HFF-Myc (cell line): ENCODE measurements around the gene HNRNPA2B1.
A peak's percentile ranks its signal among the peaks of the same experiment; 100 is the strongest.

Source experiments
- DNase-seq: peaks from one replicate; pipeline ENCODE4 v3.0.0-alpha.2; 2011; ENCODE audit warnings: low read depth; ENCODE audit errors: extremely low read depth
- H3K4me3 ChIP-seq: replicated peaks from 2 replicates; pipeline ENCODE4 v1.5.1; 2011; ENCODE audit warnings: low read depth, mild to moderate bottlenecking, control low read depth, low read length
- TF ChIP-seq, protein P1 (sequence below): IDR thresholded peaks from 2 replicates; pipeline ENCODE4 v1.5.1; 2012; ENCODE audit warnings: mild to moderate bottlenecking, low read depth, low read length, control low read depth; ENCODE audit errors: missing control alignments

Gene HNRNPA2B1

DNA sequence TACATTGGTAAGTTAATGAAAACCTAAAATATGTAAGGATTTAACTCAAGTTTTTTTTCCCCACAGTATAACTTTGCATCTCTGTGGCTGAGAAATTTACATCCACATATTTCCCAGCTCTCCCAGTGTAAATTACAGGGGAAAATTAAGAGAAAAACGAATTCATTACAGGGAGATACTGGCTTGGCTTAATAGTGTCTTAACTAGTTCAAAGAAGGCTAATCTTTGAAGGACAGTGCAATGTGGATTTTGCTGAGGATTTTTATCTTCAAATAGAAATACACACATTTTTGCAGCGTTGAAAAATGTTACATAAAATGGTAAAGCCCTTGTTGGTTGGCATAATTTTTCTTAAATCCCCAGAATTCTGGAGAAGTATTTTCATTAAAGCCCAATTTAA, 2.5 kb upstream of the HNRNPA2B1 start:
- H3K4me3 ChIP-seq, result peak overlapping the region; percentile 87
- no peak for DNase-seq
- TF ChIP-seq, protein P1, sequence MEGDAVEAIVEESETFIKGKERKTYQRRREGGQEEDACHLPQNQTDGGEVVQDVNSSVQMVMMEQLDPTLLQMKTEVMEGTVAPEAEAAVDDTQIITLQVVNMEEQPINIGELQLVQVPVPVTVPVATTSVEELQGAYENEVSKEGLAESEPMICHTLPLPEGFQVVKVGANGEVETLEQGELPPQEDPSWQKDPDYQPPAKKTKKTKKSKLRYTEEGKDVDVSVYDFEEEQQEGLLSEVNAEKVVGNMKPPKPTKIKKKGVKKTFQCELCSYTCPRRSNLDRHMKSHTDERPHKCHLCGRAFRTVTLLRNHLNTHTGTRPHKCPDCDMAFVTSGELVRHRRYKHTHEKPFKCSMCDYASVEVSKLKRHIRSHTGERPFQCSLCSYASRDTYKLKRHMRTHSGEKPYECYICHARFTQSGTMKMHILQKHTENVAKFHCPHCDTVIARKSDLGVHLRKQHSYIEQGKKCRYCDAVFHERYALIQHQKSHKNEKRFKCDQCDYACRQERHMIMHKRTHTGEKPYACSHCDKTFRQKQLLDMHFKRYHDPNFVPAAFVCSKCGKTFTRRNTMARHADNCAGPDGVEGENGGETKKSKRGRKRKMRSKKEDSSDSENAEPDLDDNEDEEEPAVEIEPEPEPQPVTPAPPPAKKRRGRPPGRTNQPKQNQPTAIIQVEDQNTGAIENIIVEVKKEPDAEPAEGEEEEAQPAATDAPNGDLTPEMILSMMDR, result no peak

DNA sequence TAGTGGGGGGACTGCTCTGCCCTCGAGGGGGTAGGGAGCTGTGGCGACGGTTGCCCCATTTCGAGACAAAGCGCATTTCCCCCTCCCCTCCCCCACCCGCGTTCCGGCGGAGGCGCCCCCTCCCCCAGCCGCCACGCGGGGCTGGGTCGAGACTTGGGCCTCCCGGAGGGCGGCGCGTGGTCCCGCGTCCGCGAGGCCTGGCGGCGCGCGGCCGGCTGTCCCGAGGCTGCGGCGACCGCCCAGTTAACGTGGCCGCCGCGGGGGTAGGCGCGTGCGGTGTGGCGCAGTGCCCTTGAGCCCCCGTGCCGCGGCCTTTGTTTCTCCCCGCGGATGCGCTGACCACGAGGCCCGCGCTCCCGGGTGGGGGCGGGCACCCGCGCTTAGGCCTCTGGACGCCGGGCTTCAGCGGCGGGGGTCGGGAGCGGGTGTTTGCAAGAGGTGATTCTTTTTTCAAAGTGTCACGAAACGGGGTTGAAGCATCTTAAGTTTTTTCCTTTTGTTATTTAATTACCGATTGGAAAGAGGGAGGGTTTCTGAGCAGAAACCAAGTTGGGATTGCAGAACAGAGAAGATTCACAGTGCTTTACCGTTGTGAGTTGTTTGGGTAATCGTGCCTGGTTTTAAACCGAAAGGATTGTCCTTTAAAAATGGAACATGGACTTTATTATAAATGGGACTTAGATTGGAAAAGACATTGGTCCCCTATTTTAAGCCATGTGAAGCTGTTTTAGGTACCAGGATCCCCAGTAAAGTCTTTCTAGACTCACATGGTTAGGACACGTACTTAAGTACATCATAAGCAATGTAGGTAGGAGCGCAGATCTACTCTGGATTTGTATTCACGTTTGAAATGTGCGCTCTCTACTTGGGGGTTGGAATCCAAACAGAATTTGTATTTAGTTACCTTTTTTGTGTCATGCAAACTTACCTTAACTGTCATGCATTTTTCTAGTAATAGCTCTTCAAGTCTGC, 1.8 kb upstream of the HNRNPA2B1 start:
- no peak for DNase-seq
- TF ChIP-seq, protein P1, result no peak
- H3K4me3 ChIP-seq, result peak overlapping the region; percentile 87

DNA sequence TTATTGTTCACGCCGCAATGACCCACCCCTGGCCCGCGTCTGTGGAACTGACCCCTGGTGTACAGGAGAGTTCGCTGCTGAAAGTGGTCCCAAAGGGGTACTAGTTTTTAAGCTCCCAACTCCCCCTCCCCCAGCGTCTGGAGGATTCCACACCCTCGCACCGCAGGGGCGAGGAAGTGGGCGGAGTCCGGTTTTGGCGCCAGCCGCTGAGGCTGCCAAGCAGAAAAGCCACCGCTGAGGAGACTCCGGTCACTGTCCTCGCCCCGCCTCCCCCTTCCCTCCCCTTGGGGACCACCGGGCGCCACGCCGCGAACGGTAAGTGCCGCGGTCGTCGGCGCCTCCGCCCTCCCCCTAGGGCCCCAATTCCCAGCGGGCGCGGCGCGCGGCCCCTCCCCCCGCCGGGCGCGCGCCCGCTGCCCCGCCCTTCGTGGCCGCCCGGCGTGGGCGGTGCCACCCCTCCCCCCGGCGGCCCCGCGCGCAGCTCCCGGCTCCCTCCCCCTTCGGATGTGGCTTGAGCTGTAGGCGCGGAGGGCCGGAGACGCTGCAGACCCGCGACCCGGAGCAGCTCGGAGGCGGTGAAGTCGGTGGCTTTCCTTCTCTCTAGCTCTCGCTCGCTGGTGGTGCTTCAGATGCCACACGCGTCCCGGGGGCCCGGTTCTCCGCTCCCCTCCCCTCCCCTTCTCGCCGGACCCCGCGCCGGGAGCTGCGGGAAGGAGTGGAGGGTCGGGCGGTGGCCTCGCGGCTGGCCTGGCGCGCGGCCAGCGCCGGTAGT, 887 bp upstream of the HNRNPA2B1 start, which contains the start of gene CBX3:
Gene CBX3, plus strand, starts transcription at position 499 of the 772 bp plus-strand sequence. CDS start 1,254 bp downstream, outside the sequence.
- TF ChIP-seq, protein P1, result no peak
- DNase-seq, result no peak
- peak within 1 kb of the TSS; percentile 87 for H3K4me3 ChIP-seq

DNA sequence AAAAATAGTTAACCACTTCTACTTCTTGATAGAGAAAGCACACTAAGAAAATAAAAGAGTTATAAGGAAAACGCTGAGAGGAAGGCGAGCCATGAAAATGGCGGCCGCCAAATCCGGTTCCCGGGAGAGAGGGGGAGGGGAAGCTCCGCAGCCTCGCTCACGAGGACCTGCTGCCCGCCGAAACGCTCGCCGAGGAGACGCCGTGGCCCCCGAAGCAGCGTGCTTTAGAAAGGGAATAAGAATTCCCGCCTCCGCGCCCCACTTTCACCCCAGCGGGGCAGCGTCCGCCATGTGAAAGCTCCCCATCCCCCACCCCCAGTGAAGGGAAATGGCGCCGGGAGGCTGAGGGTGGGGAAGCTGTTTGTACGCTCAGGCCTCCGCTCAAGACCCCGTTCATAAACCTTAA, 505 bp downstream of the HNRNPA2B1 start:
- no peak for DNase-seq
- peak overlapping the region; percentile 87 for H3K4me3 ChIP-seq
- TF ChIP-seq, protein P1, result no peak

DNA sequence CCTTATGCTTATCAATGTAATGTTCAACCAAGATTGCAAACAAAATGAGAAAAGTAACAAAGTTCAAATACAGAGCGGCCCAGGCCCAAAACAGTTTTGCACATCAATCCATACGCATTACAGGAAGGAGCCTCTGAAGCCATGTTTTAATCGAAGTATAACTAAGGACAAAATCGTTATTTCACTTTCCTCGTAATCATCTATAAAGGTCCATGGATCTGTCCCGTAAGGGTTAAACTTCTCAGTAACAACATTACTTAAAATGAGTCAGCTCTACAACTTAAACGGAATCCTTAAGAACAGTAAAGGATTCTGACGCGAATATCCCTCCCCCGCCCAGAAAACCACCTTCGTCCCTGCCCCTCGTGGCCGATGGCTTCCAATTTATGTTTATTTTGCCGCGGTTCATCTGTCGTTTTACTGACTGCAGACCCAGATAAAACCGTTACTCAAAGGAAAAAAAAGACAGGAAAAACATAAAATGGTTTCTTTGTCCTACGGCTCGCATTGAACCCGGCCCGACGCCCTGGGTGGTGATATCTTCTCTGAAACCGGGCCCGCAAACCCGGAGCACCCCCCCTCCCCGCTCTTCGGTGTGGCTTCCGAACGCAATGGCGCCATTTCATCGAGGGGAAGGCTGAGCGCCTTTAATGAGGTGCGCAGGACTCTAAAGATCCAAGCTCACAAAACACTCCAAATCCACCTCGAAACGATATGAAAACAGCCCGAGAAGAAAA, 1.1 kb downstream of the HNRNPA2B1 start:
- no peak for DNase-seq
- peak overlapping the region; percentile 87 for H3K4me3 ChIP-seq
- TF ChIP-seq, protein P1, result no peak

DNA sequence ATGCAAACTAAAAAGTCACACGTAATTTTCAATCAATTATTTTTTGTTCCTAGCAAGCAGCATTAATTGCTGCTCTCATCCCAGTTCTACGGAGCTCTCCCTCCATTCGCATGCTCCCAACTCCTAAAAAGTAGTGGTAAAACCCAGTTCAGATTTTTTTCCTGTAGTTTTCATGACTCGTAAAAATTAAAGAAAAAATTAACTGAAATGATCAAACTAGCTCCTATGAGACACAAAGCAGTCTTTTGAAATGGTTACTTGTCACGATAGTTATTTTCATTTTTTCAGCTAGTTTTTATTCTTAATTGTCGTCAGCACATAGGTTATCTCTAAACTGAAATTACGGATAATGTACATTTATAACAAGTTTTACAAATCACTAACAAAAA, 1.8 kb downstream of the HNRNPA2B1 start:
- TF ChIP-seq, protein P1, result no peak
- DNase-seq, result no peak
- H3K4me3 ChIP-seq, result peak overlapping the region; percentile 87
